GM10248 (cell line): ENCODE data around the gene ZDHHC19.

Experiments
- CTCF ChIA-PET: fragments of 300-600 bp; sonication (Branson Sonifier 250); formaldehyde crosslinking; extraction: SDS; loops from one replicate; lab custom pipeline; 2021; ENCODE audit warnings: antibody characterized with exemption; lab: Yijun Ruan, JAX
- POLR2A ChIA-PET: fragments of 350-650 bp; sonication (Branson Sonifier 250); formaldehyde crosslinking; extraction: SDS; loops from one replicate; lab custom pipeline; 2020; ENCODE audit warnings: antibody characterized with exemption; lab: Yijun Ruan, JAX
- DNase-seq: peaks from one replicate; pipeline ENCODE4 v3.0.0; 2012; ENCODE audit errors: extremely low spot score
- CTCF ChIP-seq: IDR thresholded peaks from 2 replicates; pipeline ENCODE4 v1.5.1; 2012; ENCODE audit warnings: mild to moderate bottlenecking, low read depth; ENCODE audit errors: extremely low read depth, missing control alignments, control extremely low read depth

ZDHHC19 gene

GRCh38 chr3:196180346-196180745, 30.9 kb downstream of the ZDHHC19 start:
- CTCF ChIA-PET, result interaction anchor here (0.7 to 5.5 kb wide), 8 partner anchors 13 to 108 kb away, joined by 3 to 34 read pairs (median 6); no protein-coding TSS in a partner anchor
- POLR2A ChIA-PET, result interaction anchor here (2.6 kb wide), 1 partner anchor 101 kb away, joined by 7 read pairs; no protein-coding TSS in a partner anchor
- no peak for DNase-seq
- TF ChIP-seq CTCF, result no peak

GRCh38 chr3:196179380-196180308, 31.6 kb downstream of the ZDHHC19 start:
- CTCF ChIA-PET, result interaction anchor here (0.7 to 5.5 kb wide), 12 partner anchors 11 to 141 kb away, joined by 3 to 34 read pairs (median 4); no protein-coding TSS in a partner anchor
- DNase-seq, result peak; percentile 84
- POLR2A ChIA-PET, result interaction anchor here (0.6 to 2.6 kb wide), 6 partner anchors 13 to 133 kb away, joined by 3 to 7 read pairs (median 4); no protein-coding TSS in a partner anchor
- peak; percentile 34 for TF ChIP-seq CTCF

GRCh38 chr3:196178993-196179379, 32.2 kb downstream of the ZDHHC19 start:
- DNase-seq, result no peak
- CTCF ChIA-PET, result interaction anchor here (1.0 to 5.5 kb wide), 7 partner anchors 10 to 140 kb away, joined by 3 to 34 read pairs (median 5); no protein-coding TSS in a partner anchor
- POLR2A ChIA-PET, result interaction anchor here (0.8 to 2.6 kb wide), 5 partner anchors 14 to 132 kb away, joined by 3 to 7 read pairs (median 3); no protein-coding TSS in a partner anchor
- TF ChIP-seq CTCF, result no peak

GRCh38 chr3:196177967-196178366, 33.2 kb downstream of the ZDHHC19 start:
- DNase-seq, result no peak
- ChIA-PET CTCF (no interaction called here), POLR2A (no interaction called here)
- TF ChIP-seq CTCF, result no peak

GRCh38 chr3:196177567-196177966, 33.6 kb downstream of the ZDHHC19 start:
- CTCF ChIA-PET, result no interaction called here
- no peak for TF ChIP-seq CTCF
- POLR2A ChIA-PET, result no interaction called here
- DNase-seq, result no peak

GRCh38 chr3:196175722-196176121, 35.5 kb downstream of the ZDHHC19 start:
- CTCF ChIA-PET, result no interaction called here
- no peak for TF ChIP-seq CTCF
- no peak for DNase-seq
- POLR2A ChIA-PET, result no interaction called here
